ENCODE measurements around the gene TNFRSF13B. TPM values are rescaled to one million over a fixed set of nuclear protein-coding genes. Genes with fewer than 3 reads are reported as not detected.
A peak's percentile ranks its signal among the peaks of the same experiment; 100 is the strongest.

Gene TNFRSF13B
- total RNA-seq, 1 donor from 2014 or later: not detected

- no peak for TF ChIP-seq CTCF (IDR thresholded peaks at IDR 0.05)
- intact Hi-C loops (cut with DNase I): no loop called here
- Histone ChIP-seq H3K27me3 (no peaks in the 10 kb centered on the region), H3K9me3 (no peaks in the 10 kb centered on the region), H3K4me1 (no peaks in the 10 kb centered on the region), H3K4me3 (no peak overlapping the region), H3K36me3 (no peaks in the 10 kb centered on the region), H3K27ac (no peak overlapping the region)
- no peak for DNase-seq (ENCODE audit: low spot score in 2 of 2)
These were observed 59.6 kb downstream of the TNFRSF13B start for GRCh38 chr17:16912021-16912962.

- H3K4me1 ChIP-seq: no peaks in the 10 kb centered on the region
- intact Hi-C loops (cut with DNase I): no loop called here
- no peak for TF ChIP-seq CTCF (IDR thresholded peaks at IDR 0.05)
- H3K4me3 ChIP-seq: no peak overlapping the region
- no peaks in the 10 kb centered on the region for H3K27me3 ChIP-seq
- H3K27ac ChIP-seq: no peak overlapping the region
- H3K36me3 ChIP-seq: no peaks in the 10 kb centered on the region
- H3K9me3 ChIP-seq: no peaks in the 10 kb centered on the region
- DNase-seq (ENCODE audit: low spot score in 2 of 2): no peak
These were observed 60.6 kb downstream of the TNFRSF13B start for GRCh38 chr17:16911141-16911937.

- intact Hi-C loops (cut with DNase I): no loop called here
- Histone ChIP-seq H3K9me3 (no peaks in the 10 kb centered on the region), H3K4me3 (no peak overlapping the region), H3K27ac (no peak overlapping the region), H3K36me3 (no peaks in the 10 kb centered on the region), H3K27me3 (no peaks in the 10 kb centered on the region), H3K4me1 (no peaks in the 10 kb centered on the region)
- DNase-seq (ENCODE audit: low spot score in 2 of 2): no peak
- TF ChIP-seq CTCF (IDR thresholded peaks at IDR 0.05): no peak
These were observed 61.6 kb downstream of the TNFRSF13B start for GRCh38 chr17:16910341-16910740.

GRCh38 chr17:16909472-16910246, 62.3 kb downstream of the TNFRSF13B start:
- no peak overlapping the region for H3K4me3 ChIP-seq
- no peak for TF ChIP-seq CTCF (IDR thresholded peaks at IDR 0.05)
- intact Hi-C loops (cut with DNase I): no loop called here
- no peaks in the 10 kb centered on the region for H3K4me1 ChIP-seq
- H3K27ac ChIP-seq: no peak overlapping the region
- no peaks in the 10 kb centered on the region for H3K36me3 ChIP-seq
- peak in 1 of 2 donors; percentile 18 for DNase-seq (ENCODE audit: low spot score in 2 of 2)
- no peaks in the 10 kb centered on the region for H3K27me3 ChIP-seq
- no peaks in the 10 kb centered on the region for H3K9me3 ChIP-seq

- Histone ChIP-seq H3K27me3 (no peaks in the 10 kb centered on the region), H3K4me1 (no peaks in the 10 kb centered on the region), H3K27ac (no peak overlapping the region), H3K36me3 (no peaks in the 10 kb centered on the region), H3K9me3 (no peaks in the 10 kb centered on the region), H3K4me3 (no peak overlapping the region)
- no peak for DNase-seq (ENCODE audit: low spot score in 2 of 2)
- no peak for TF ChIP-seq CTCF (IDR thresholded peaks at IDR 0.05)
- intact Hi-C loops (cut with DNase I): no loop called here
These were observed 63.6 kb downstream of the TNFRSF13B start for GRCh38 chr17:16908273-16908672.
